Middle frontal gyrus (tissue), 1 donor: ENCODE results near the gene GRM5.
"Not testable (repeated sequence)": the region's sequence is repeated elsewhere in the genome, so short reads cannot be mapped to it uniquely, and the experiment has no call there.

Source experiments
- DNase-seq: peaks from one replicate; pipeline ENCODE4 v3.0.0-alpha.2; 2015; ENCODE audit warnings: low spot score; ENCODE audit errors: extremely low spot score

The GRM5 gene

DNA sequence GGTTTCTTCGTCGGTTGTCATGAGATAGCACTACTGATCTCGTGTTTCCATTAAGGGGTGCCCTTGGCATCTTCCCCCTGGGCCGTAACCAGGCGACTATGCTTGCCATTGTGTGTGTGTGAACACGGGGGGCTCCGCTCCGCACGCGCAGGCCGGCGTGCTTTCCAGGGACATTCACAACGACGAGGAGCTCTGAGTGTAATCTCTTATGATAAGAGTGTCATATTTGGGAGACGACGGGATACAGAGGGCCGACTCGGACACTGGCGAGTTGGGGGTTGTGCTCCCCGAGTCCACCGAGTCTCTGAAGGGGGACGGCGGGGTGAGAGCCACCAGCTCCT, 557.4 kb downstream of the GRM5 start:
- DNase-seq, result no peak

GRCh38 chr11:88507771-88508417, 557.9 kb downstream of the GRM5 start:
- no peak for DNase-seq

DNA sequence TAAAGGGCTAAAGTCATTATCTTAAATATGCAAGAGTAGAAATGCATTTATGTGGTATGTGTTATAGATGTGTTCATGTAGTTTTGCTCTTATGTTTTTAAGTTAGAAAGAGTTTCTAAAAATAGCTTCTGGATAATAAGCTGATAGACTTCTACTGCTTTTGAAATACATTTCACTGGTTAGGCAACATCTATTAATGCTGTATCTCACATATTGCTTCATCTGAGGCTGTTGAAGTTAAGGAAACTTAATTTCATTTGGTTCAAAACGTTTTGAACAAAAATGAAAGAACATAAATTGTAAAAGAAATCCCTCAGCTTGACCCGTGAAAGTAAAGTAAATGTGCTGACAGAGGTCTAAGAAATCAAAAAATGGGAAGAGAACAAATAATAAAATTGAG, 564.2 kb downstream of the GRM5 start:
- no peak for DNase-seq

DNA sequence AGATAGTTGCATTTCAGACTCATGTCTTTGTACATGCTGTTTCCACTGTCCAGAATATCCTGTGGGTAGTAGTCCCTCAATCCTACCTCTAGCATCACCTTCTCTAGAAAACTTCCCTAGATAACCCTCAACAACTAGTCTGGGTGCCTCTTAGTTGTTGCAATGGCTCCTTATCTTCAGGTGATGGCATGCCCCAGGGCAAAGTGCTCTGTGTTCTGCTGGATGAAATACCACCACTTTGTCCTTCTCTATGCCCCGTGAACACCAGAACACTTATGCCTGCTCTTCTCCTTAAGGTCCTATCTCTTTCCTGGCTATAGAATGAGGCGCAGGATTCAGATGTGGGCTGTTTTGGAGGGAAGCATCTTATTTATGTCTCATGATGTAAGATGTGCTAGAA, 569.9 kb downstream of the GRM5 start:
- DNase-seq, result no peak

DNA sequence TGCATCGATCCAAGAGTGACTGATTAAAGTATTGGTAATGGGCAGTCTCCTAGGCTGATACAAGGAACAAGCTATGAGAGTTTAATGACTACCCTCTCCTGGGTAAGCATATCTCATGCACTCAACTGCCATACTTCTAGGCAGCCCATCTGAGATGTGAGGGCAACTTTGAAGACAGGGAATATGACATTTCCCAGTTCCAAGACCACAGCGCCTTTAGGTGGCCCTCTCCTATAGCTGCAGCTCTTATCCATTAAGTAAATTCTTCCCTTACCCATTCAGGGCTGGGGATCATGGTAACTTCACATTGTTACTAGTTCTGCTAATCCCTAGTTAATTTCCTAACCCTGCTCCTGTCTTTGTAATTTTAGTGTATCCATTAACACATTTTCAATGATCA, 570.9 kb downstream of the GRM5 start:
- DNase-seq, result no peak

GRCh38 chr11:88491674-88492073, 574.1 kb downstream of the GRM5 start:
- DNase-seq, result no peak

GRCh38 chr11:88489030-88489429, 576.8 kb downstream of the GRM5 start:
- no peak for DNase-seq

DNA sequence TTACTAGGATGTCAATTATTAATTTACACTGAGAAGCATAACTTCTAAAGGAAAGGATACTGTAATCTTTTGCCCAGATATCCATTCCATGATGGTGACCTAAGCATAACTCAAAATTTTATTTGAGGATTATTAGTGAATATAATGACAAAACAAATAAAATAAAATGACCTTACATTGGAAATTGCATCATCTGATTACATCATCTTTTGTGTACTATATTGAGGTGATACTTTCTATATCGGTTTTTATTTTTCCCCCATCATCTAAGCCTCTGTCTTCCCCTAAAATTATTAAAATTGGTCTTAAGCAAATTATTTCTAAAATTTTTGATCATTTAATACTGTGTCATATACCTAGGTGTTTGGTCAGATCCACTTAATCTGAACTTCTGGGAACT, 578.1 kb downstream of the GRM5 start:
- no peak for DNase-seq

DNA sequence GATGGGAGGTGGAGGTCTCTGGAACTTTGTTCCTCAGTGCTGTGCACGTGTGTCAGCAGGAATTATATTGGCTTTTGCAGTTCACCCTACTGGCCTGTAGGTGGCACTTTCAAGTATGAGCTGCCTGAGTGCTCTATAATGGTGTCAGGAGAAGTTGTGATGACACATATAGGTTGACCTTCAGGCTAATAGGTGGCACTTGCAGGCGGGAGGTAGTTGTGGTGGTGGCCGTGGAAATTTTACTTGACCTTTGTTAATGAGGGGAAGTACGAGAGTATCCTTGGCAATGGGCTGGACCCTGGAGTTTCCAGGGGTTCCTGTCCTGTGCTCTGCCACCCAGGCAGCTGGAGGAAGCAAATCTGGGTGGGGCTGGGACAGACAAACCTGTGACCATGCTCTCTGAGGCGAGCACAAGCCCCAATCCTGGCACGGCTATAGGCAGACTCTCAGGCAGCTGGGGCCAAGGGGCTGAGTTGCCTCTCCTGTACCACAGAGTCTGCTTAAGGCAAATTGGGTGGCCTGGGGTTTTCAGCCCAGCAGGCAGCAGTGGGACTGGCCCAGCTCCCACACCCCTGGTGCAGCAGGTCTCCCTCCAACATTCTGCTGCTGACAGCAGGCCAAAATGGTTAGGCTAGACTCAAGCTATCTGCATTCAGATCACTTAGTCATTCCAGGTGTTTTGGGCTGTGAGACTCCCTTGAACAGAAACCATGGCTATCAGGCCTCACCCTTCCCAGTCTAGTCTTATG, 580.7 kb downstream of the GRM5 start:
- no peak for DNase-seq

- no peak for DNase-seq
These were observed 582.9 kb downstream of the GRM5 start for GRCh38 chr11:88482871-88483301.

DNA sequence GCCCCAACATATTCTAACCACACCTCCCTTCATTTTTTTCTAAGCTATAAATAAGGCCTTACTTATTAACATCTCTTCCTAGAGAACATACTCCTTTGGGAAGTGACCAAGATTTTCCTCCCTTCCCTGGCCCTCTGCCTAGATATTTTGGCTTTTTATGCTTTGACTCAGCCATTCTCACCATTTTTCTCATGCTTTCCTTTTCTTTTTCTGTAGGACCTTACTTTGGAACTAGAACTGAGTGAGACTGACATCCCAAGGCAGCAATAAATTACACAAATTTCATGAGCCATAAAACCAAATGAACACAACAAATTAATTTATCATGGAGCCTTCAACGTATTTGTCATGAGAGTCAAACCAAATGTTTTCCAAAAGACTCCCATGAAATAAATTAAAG, 585.6 kb downstream of the GRM5 start:
- no peak for DNase-seq

- no peak for DNase-seq
These were observed 587.5 kb downstream of the GRM5 start for GRCh38 chr11:88478136-88478815.

DNA sequence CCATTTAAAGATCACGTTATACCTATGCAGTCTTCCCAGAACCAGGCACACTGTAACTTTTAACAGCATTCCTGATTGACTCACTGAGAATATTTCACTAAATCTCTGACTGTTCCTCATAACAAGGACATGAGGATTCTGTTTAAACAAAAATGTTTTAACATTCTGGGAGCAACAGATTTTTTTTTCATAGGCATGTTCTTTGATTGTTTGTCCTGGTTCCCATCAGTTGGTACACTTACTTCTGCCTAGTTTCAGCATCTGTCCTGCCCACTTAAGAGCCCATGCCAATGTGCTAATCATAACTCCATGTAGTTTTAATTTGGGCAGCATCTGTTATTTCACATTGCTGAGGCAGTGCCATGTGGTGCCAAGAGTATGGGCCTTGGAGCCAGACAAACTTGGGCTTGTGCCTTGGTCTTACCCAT, 589.8 kb downstream of the GRM5 start:
- no peak for DNase-seq

- DNase-seq, result no peak
These were observed 591.1 kb downstream of the GRM5 start for GRCh38 chr11:88474655-88475054.

- DNase-seq, result no peak
These were observed 596.1 kb downstream of the GRM5 start for GRCh38 chr11:88469561-88470225.

DNA sequence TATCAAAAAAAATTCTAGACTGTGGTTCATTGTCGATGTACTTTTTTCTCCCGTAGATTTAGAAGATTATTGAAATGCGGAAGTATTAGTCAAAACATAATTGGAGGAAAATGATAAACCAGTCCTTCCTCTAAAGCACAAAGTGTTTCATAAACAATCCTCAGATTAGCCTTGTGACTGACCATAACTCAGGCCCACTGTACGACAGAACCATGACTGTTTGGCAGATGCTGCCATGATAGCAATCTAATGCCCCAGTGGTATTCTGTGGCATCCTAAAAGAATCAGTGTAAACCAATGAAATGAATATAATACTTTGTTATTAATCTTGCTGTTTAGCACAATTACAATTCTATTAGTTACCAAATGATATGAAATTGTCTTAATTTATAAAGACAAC, 601.3 kb downstream of the GRM5 start:
- no peak for DNase-seq

- DNase-seq, result not testable (repeated sequence)
These were observed 602.5 kb downstream of the GRM5 start for GRCh38 chr11:88463301-88463700.

DNA sequence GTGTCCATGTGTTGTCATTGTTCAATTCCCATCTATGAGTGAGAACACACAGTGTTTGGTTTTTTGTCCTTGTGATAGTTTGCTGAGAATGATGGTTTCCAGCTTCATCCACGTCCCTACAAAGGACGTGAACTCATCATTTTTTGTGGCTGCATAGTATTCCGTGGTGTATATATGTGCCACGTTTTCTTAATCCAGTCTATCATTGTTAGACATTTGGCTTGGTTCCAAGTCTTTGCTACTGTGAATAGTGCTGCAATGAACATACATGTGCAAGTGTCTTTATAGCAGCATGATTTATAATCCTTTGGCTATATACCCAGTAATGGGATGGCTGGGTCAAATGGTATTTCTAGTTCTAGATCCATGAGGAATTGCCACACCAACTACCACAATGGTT, 607.7 kb downstream of the GRM5 start:
- DNase-seq, result not testable (repeated sequence)

DNA sequence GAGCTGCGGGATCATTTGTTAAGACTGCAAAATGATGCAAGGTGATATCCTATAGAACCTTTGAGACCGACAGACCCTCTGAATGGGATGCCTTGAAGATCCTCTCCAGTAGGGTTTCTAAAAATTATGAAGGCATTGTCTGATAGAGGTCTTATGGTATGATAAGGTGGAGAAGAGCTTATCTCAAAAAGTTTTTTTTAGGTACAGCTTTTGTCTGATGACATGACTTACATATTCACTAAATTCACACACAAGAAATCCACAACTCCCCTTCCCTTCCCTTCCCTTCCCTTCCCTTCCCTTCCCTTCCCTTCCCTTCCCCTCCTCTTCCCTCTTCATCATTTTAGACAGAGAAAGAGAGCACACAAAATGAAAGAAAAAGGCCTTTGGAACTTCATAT, 609.8 kb downstream of the GRM5 start:
- DNase-seq, result no peak

DNA sequence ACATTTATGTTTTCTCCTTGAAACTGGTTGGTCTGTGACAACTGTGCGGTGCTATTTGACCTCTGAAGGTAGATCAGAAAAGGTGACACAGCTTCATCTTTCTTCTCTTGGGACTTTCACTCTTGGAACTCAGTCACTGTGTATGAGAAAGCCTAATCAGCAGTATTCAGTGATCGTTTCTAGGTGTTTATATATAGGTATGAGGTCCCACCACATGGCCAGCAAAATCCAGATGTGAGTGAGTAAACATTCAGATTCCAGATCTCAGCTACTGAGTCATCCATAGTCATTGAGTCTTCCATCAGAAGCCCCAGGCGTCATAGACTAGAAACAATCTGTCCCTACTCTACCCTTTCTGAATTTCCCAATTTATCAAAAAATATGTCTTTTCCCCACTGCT, 610.9 kb downstream of the GRM5 start:
- DNase-seq, result no peak
